SK-N-SH treated with all-trans-retinoic acid at 6 μM for 48 hours (cell line): ENCODE data around the gene TMEM116.

Source experiments
- ARNTL ChIP-seq: fragments of 450-650 bp; formaldehyde crosslinking; IDR thresholded peaks from 2 replicates; pipeline ENCODE4 v1.5.0; 2020; ENCODE audit warnings: low read depth, mild to moderate bottlenecking, moderate library complexity, borderline replicate concordance
- BACH2 ChIP-seq: fragments of 250-450 bp; sonication (Bioruptor Pico); IDR thresholded peaks from 2 replicates; pipeline ENCODE4 v1.9.0; 2021; ENCODE audit warnings: mild to moderate bottlenecking, borderline replicate concordance
- ISL1 ChIP-seq: fragments of 250-450 bp; sonication (Bioruptor Pico); IDR thresholded peaks from 2 replicates; pipeline ENCODE4 v2.1.2; 2022; ENCODE audit warnings: mild to moderate bottlenecking, moderate library complexity
- RARB ChIP-seq: fragments of 250-450 bp; sonication (Bioruptor Pico); IDR thresholded peaks from 2 replicates; pipeline ENCODE4 v1.8.0; 2021; ENCODE audit warnings: mild to moderate bottlenecking, moderate library complexity
- TOX ChIP-seq: fragments of 250-450 bp; sonication (Bioruptor Pico); IDR thresholded peaks from 2 replicates; pipeline ENCODE4 v1.8.0; 2021; ENCODE audit warnings: mild to moderate bottlenecking, moderate library complexity, borderline replicate concordance
- ZC3H10 ChIP-seq: fragments of 250-450 bp; sonication (Bioruptor Pico); IDR thresholded peaks from 2 replicates; pipeline ENCODE4 v1.5.1; 2021; ENCODE audit warnings: mild to moderate bottlenecking, moderate library complexity
- ZFP3 ChIP-seq: fragments of 250-450 bp; sonication (Bioruptor Pico); IDR thresholded peaks from 2 replicates; pipeline ENCODE4 v1.5.0; 2020; ENCODE audit warnings: mild to moderate bottlenecking, moderate library complexity
- ZFP30 ChIP-seq: fragments of 450-650 bp; formaldehyde crosslinking; IDR thresholded peaks from 2 replicates; pipeline ENCODE4 v1.5.0; 2022; ENCODE audit warnings: mild to moderate bottlenecking, moderate library complexity
- ZNF565 ChIP-seq: fragments of 450-650 bp; formaldehyde crosslinking; conservative IDR thresholded peaks from 2 replicates; pipeline ENCODE4 v1.5.0; 2020; ENCODE audit warnings: low read depth, mild to moderate bottlenecking, moderate library complexity
- ZNF70 ChIP-seq: fragments of 450-650 bp; formaldehyde crosslinking; IDR thresholded peaks from 2 replicates; pipeline ENCODE4 v1.5.0; 2020; ENCODE audit warnings: mild to moderate bottlenecking, moderate library complexity
- TF ChIP-seq, protein P1 (sequence below): fragments of 250-450 bp; sonication (Bioruptor Pico); IDR thresholded peaks from 2 replicates; pipeline ENCODE4 v1.8.0; 2020; ENCODE audit warnings: mild to moderate bottlenecking, moderate library complexity, borderline replicate concordance

DNA sequence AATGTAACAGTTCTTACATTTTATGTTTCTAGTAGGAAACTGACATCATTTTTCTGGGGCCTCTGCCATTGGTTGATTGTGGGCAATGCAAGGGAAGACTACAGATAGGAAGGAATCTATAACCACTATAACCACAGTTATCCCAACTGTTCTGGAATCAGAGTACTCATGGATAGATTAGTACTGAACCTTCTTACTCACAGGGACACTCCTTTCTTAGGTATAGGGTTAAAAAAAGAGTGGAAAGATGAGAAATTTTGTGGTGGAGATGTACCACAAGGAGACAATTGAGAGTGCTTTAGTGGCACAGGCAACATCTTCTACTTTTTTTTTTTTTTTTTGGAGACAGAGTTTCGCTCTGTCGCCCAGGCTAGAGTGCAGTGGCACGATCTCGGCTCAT, 21.0 kb downstream of the TMEM116 start:
- TF ChIP-seq RARB (CRISPR knock-in tag) (no peak), ARNTL (CRISPR knock-in tag) (no peak), BACH2 (CRISPR knock-in tag) (no peak), ZFP3 (CRISPR knock-in tag) (no peak), ZNF70 (CRISPR knock-in tag) (no peak), ZNF565 (CRISPR knock-in tag) (no peak), ISL1 (CRISPR knock-in tag) (no peak), ZFP30 (no peak), TOX (no peak), ZC3H10 (CRISPR knock-in tag) (no peak)
- TF ChIP-seq, protein P1, sequence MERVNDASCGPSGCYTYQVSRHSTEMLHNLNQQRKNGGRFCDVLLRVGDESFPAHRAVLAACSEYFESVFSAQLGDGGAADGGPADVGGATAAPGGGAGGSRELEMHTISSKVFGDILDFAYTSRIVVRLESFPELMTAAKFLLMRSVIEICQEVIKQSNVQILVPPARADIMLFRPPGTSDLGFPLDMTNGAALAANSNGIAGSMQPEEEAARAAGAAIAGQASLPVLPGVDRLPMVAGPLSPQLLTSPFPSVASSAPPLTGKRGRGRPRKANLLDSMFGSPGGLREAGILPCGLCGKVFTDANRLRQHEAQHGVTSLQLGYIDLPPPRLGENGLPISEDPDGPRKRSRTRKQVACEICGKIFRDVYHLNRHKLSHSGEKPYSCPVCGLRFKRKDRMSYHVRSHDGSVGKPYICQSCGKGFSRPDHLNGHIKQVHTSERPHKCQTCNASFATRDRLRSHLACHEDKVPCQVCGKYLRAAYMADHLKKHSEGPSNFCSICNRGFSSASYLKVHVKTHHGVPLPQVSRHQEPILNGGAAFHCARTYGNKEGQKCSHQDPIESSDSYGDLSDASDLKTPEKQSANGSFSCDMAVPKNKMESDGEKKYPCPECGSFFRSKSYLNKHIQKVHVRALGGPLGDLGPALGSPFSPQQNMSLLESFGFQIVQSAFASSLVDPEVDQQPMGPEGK (CRISPR knock-in tag), result no peak
